ENCODE results near the gene TVP23C. TPM values are rescaled to one million over a fixed set of nuclear protein-coding genes. Genes with fewer than 3 reads are reported as not detected.

TVP23C gene
- total and polyA plus RNA-seq, 9 of the 15 experiments (the other 6 are each of a cell fraction or from before 2014, with no cell fraction given) = 5.7 to 16.8 (median 8.2) TPM

DNA sequence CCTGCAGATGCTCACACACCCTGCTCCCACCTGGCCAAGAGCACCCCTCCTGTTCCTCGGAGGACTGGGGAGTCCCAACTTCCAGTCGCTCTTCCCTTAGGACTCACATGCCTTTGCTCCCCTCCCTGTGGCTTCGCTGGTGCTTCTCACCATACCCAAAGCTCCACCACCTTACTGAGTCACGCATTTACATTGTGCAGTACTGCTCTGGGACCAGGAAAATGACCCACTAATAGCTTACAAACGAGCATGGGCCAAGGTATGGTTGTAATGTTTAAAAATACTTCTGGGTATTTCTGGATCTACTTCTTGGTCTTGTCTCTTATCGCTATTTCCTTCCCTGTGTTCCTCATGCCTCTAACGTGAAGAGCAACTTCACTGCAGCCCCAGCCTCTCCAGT, 54.8 kb downstream of the TVP23C start:
- Histone ChIP-seq H2AFZ (ENCODE audit: low read depth, low read length) (no peak overlapping the region), H4K20me1 (replicated peaks; ENCODE audit: control insufficient read depth, insufficient read depth, low read length) (no peaks in the 10 kb centered on the region), H3K36me3 (ENCODE audit: control insufficient read depth, insufficient read depth, low read length) (0 out of 3 replicates have a peak, but pooled peaks cover 2% of the 10 kb centered on the region), H3K27ac (ENCODE audit: extremely low read depth, low read depth, low read length) (no peak overlapping the region), H3K4me1 (replicated peaks in 1 of 2; ENCODE audit: control insufficient read depth in 2 of 2, insufficient read depth in 2 of 2, low read length in 2 of 2) (no peaks in the 10 kb centered on the region), H3K4me3 (no peak overlapping the region), H3K9me3 (replicated peaks; ENCODE audit: control insufficient read depth, insufficient read depth, low read depth, low read length) (no peaks in the 10 kb centered on the region), H3K79me2 (ENCODE audit: control insufficient read depth, insufficient read depth, low read length) (no peaks in the 10 kb centered on the region), H3K4me2 (ENCODE audit: insufficient read depth, low read length) (no peak overlapping the region), H3K27me3 (ENCODE audit: control insufficient read depth in 2 of 2, insufficient read depth in 2 of 2, low read length in 2 of 2) (no peaks in the 10 kb centered on the region), H3K9me1 (ENCODE audit: control insufficient read depth, insufficient read depth, low read length) (no peaks in the 10 kb centered on the region), H3K9ac (ENCODE audit: insufficient read depth in 1 of 2, low read depth in 2 of 2, low read length in 2 of 2) (no peak overlapping the region)
- DNase-seq (ENCODE audit: extremely low read depth in 1 of 4, low spot score in 3 of 4) = no peak
- intact Hi-C loops (cut with micrococcal nuclease) = no loop called here
- ChIA-PET POLR2A (no interaction called here), CTCF (ENCODE audit: low intra/inter-chr PET ratio) (no interaction called here)
- in situ Hi-C loops (cut with MboI) = no loop called here
- no peak for TF ChIP-seq BCL6 (CRISPR knock-in tag; IDR thresholded peaks at IDR 0.05)
- TF ChIP-seq, protein P1, sequence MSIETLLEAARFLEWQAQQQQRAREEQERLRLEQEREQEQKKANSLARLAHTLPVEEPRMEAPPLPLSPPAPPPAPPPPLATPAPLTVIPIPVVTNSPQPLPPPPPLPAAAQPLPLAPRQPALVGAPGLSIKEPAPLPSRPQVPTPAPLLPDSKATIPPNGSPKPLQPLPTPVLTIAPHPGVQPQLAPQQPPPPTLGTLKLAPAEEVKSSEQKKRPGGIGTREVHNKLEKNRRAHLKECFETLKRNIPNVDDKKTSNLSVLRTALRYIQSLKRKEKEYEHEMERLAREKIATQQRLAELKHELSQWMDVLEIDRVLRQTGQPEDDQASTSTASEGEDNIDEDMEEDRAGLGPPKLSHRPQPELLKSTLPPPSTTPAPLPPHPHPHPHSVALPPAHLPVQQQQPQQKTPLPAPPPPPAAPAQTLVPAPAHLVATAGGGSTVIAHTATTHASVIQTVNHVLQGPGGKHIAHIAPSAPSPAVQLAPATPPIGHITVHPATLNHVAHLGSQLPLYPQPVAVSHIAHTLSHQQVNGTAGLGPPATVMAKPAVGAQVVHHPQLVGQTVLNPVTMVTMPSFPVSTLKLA (conservative IDR thresholded peaks at IDR 0.05) = no peak
- TF ChIP-seq RBM39 (optimal IDR thresholded peaks at IDR 0.05; ENCODE audit: low read depth, low read length) = no peak
- no peak for TF ChIP-seq MEF2D (tag; conservative IDR thresholded peaks at IDR 0.05; ENCODE audit: low read depth)
- TF ChIP-seq CHD4 (IDR thresholded peaks at IDR 0.05; ENCODE audit: insufficient read depth, insufficient replicate concordance, low read depth, low read length, poor library complexity, severe bottlenecking) = no peak
- TF ChIP-seq KDM5B (IDR thresholded peaks at IDR 0.05; ENCODE audit: insufficient replicate concordance, low read depth, low read length) = no peak
- TF ChIP-seq GATAD2B (IDR thresholded peaks at IDR 0.05; ENCODE audit: borderline replicate concordance) = no peak
- TF ChIP-seq GMEB1 (CRISPR knock-in tag; IDR thresholded peaks at IDR 0.05) = no peak
- TF ChIP-seq SP2 (IDR thresholded peaks at IDR 0.05; ENCODE audit: extremely low read depth, low read depth, low read length, poor library complexity, severe bottlenecking) = no peak
- TF ChIP-seq ZNF197 (CRISPR knock-in tag; IDR thresholded peaks at IDR 0.05; ENCODE audit: low read depth) = no peak
- no peak for TF ChIP-seq DLX4 (CRISPR knock-in tag; IDR thresholded peaks at IDR 0.05)
- TF ChIP-seq, protein P2, sequence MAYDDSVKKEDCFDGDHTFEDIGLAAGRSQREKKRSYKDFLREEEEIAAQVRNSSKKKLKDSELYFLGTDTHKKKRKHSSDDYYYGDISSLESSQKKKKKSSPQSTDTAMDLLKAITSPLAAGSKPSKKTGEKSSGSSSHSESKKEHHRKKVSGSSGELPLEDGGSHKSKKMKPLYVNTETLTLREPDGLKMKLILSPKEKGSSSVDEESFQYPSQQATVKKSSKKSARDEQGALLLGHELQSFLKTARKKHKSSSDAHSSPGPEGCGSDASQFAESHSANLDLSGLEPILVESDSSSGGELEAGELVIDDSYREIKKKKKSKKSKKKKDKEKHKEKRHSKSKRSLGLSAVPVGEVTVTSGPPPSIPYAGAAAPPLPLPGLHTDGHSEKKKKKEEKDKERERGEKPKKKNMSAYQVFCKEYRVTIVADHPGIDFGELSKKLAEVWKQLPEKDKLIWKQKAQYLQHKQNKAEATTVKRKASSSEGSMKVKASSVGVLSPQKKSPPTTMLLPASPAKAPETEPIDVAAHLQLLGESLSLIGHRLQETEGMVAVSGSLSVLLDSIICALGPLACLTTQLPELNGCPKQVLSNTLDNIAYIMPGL (CRISPR knock-in tag; IDR thresholded peaks at IDR 0.05) = no peak
- WGBS (ENCODE audit: insufficient coverage, low coverage, missing lambda C conversion rate) = 58% methylated on average over 7 of the region's 7 CpGs
- ATAC-seq = no peak
- BruUV-seq (replicated peaks) = no TSS peak
- no peak for FAIRE-seq

Data from K562 (cell line).